GM12864 (cell line): Measurements from ENCODE around the gene RBMS1.

ENCODE experiments used
- DNase-seq: peaks from one replicate; pipeline ENCODE4 v3.0.0-alpha.2; 2011; ENCODE audit warnings: low read depth
- H3K4me3 ChIP-seq: 2 replicates; pipeline ENCODE4 v1.5.1; 2011; ENCODE audit warnings: mild to moderate bottlenecking, low read depth, low read length, control low read depth
- TF ChIP-seq, protein P1 (sequence below): IDR thresholded peaks from 2 replicates; pipeline ENCODE4 v1.5.1; 2011; ENCODE audit warnings: low read depth, mild to moderate bottlenecking, moderate library complexity, low read length, control low read depth, inconsistent platforms; ENCODE audit errors: missing control alignments

RBMS1 gene

DNA sequence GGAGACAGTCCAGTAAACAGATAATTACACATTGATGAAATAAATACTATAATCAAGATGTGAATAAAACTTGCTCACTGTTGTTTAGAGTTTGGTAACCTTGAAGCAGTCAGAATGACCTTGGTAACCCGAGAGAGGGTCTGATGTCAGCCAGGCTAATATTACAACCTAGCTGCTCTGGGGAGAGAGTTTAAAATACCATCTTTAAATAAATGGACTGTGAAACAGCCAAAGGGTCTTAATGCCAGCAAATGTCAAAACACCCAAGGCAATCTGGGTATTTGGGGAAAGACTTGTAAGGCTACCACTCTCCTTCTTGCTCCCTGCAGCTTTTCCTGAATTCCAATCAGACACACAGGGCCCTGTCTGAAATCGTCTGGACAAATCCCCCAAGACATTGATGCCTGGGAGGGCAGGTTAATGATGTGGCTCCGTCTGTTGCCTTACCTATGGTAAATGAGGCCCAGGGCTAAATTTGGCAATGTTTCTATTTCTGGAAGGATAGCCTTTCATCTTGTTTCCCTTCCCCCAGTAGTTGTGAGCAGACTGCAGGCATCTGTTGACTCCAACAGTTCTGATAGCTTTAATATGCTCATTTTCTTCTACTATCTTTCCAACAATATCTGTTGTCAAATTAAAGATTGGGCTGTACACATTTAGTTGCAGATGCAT is 250.6 kb downstream of the RBMS1 start:
- TF ChIP-seq, protein P1, sequence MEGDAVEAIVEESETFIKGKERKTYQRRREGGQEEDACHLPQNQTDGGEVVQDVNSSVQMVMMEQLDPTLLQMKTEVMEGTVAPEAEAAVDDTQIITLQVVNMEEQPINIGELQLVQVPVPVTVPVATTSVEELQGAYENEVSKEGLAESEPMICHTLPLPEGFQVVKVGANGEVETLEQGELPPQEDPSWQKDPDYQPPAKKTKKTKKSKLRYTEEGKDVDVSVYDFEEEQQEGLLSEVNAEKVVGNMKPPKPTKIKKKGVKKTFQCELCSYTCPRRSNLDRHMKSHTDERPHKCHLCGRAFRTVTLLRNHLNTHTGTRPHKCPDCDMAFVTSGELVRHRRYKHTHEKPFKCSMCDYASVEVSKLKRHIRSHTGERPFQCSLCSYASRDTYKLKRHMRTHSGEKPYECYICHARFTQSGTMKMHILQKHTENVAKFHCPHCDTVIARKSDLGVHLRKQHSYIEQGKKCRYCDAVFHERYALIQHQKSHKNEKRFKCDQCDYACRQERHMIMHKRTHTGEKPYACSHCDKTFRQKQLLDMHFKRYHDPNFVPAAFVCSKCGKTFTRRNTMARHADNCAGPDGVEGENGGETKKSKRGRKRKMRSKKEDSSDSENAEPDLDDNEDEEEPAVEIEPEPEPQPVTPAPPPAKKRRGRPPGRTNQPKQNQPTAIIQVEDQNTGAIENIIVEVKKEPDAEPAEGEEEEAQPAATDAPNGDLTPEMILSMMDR, result no peak
- H3K4me3 ChIP-seq, result no peak overlapping the region

DNA sequence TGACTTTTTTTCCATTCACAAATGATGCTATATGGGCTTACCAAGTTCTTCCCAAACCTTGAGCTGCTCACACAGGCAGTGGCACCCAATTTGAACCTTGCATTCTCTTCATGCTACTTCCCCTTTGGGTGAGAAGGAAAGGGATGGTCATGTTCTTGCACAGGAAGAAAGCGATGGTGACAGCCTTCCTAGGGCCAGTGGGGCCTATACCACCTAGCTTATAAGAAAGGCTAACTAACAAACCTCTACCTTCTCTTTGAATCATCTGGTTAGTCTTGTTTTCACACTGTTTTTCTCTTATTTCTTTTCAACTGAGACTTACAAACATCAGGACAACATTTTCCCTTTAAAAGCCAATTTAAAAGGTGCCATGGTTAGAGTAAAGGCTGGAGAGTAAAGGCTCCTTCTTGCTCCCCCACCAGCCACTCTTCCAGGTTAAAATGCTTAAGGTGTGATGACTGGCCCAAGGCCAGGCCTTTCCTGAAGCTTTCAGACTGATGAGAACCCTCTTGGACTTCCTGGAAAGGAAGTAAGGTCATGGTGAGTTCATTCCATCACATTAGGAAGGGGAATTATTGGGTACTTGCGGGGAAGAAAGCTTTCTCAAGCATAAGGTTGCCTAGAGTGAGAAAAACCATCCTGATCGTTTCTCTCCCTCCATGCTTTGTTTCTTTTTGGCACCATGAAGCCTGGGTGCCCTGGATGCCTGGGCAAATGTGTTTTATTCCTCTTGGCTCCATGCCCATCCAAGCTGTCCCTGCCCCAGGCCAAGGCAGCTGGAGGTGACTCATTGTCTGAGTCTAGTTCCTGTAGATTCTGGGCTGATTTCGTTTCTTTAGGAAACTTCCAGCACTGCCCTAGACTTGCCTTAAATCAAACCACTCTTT is 252.1 kb downstream of the RBMS1 start:
- TF ChIP-seq, protein P1, result no peak
- DNase-seq, result no peak
- no peak overlapping the region for H3K4me3 ChIP-seq

More for the DNA sequence above, 250.6 kb downstream of the RBMS1 start:
- DNase-seq, result no peak

DNA sequence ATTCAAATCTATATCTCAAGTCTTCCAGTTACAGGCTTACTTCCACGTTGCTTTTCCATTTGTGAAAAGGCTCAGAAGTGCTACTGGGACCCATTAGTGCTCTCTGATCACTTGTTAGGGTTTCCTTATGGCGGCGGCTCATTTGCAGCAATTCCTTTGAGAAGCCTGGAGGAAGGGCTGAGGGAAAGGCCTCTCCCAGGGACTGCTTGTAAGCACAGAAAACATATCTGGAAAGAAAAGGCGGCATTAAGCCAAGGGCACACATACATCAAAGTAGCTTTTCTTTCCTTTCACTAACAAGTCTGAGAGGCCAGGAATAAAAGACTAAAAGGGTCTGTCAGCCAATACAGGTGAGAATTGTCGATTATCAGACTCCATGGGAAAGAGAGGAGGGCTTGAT is 254.2 kb downstream of the RBMS1 start:
- TF ChIP-seq, protein P1, result no peak
- no peak for DNase-seq

DNA sequence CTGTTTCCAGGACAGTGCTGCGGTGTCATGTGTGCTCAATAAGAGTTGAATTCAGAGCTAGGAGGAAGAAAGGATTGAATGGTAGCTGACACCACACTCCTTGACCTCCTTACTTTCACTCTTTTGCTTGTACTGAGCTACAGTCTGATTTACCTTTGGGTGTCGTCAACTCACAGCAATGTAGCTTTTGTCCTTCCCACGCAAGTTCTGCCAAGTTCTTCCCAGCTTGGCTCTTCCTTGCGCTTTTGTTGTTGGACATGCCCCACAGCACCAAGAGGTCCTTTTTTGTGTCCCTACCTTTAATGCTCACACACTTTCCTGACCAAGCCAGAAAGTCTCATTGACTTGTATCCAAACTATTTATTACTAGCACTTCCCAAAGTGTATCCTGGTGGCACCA is 255.2 kb downstream of the RBMS1 start:
- TF ChIP-seq, protein P1, result no peak
- no peak overlapping the region for H3K4me3 ChIP-seq
- DNase-seq, result no peak

More for the DNA sequence above, 254.2 kb downstream of the RBMS1 start:
- no peak overlapping the region for H3K4me3 ChIP-seq

DNA sequence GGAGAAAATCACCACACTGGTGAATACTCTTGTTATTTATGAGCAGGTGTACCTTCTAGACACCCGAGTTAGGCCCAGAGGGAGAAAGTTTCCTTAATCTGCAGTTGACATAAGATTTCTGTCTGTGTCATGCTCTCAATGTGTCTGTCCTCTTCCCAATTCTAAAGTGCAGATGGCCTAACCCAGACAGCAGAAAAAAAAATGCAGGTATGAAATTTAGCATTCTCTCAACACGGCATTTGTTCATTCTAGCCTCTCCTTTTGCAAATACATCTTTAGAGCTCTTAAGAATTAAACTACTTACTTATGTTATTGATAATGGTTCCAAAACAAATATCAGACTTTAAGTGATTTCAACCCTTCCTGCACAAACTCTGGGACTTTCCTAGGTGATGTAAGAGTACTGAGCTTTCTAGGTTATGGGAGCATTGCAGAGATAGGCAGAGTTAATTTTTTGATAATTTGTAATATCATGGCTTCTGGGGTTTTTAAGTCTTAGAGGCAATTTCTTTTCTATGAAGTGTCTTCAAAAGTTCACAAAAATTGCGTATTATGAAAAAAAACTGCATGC is 260.6 kb downstream of the RBMS1 start:
- no peak for DNase-seq
- TF ChIP-seq, protein P1, result no peak
- H3K4me3 ChIP-seq, result no peak overlapping the region

DNA sequence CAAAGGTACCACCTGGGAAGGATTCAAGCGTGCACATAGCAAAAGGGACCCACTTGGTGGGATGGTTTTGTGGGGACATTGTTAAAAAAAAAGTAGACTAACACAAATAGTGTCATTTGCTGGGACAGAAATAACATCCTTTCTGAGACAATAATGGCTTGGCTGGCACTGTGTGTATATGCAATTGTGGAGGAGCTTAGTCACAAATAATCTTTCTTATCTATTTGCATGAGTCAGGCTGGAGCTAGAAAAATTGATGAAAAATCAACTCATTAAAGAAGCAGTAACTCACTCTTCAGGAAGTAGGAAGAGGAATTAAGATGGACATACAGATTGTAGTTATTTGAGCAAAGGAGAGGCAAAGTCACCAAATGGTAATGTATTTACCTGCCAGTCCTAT is 264.0 kb downstream of the RBMS1 start:
- TF ChIP-seq, protein P1, result no peak
- no peak overlapping the region for H3K4me3 ChIP-seq
- no peak for DNase-seq
